Sigmoid colon (tissue), 3 donors: ENCODE results near the gene SLC25A15.

ENCODE experiments used
- POLR2A ChIP-seq, 2 donors: fragments of 450-650 bp; IDR thresholded peaks; one replicate each; pipeline ENCODE4 v1.6.1; 2016; ENCODE audit warnings: antibody characterized with exemption in 2 of 2, mild to moderate bottlenecking in 2 of 2, moderate library complexity in 2 of 2
- TF ChIP-seq, protein P1 (sequence below), 4 experiments: fragments of 450-650 bp in 3 of 4; fragments of 200-600 bp in 1 of 4; IDR thresholded peaks; one replicate each; pipeline ENCODE4 v1.5.1; 2016 to 2019; ENCODE audit warnings: antibody characterized with exemption in 4 of 4, mild to moderate bottlenecking in 3 of 4, moderate library complexity in 2 of 4

- no peak for TF ChIP-seq POLR2A (IDR thresholded peaks at IDR 0.05)
- TF ChIP-seq, protein P1, sequence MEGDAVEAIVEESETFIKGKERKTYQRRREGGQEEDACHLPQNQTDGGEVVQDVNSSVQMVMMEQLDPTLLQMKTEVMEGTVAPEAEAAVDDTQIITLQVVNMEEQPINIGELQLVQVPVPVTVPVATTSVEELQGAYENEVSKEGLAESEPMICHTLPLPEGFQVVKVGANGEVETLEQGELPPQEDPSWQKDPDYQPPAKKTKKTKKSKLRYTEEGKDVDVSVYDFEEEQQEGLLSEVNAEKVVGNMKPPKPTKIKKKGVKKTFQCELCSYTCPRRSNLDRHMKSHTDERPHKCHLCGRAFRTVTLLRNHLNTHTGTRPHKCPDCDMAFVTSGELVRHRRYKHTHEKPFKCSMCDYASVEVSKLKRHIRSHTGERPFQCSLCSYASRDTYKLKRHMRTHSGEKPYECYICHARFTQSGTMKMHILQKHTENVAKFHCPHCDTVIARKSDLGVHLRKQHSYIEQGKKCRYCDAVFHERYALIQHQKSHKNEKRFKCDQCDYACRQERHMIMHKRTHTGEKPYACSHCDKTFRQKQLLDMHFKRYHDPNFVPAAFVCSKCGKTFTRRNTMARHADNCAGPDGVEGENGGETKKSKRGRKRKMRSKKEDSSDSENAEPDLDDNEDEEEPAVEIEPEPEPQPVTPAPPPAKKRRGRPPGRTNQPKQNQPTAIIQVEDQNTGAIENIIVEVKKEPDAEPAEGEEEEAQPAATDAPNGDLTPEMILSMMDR (IDR thresholded peaks at IDR 0.05), result no peak
Measured at GRCh38 chr13:40793339-40793738, 3.9 kb downstream of the SLC25A15 start.
